GM12873 (cell line): ENCODE measurements around the gene RORB.
A peak's percentile ranks its signal among the peaks of the same experiment; 100 is the strongest.

Source experiments
- TF ChIP-seq, protein P1 (sequence below): IDR thresholded peaks from 2 replicates; pipeline ENCODE4 v1.5.1; 2012; ENCODE audit warnings: low read depth, mild to moderate bottlenecking, moderate library complexity, low read length, control low read depth; ENCODE audit not compliant: insufficient read depth; ENCODE audit errors: missing control alignments

The RORB gene

DNA sequence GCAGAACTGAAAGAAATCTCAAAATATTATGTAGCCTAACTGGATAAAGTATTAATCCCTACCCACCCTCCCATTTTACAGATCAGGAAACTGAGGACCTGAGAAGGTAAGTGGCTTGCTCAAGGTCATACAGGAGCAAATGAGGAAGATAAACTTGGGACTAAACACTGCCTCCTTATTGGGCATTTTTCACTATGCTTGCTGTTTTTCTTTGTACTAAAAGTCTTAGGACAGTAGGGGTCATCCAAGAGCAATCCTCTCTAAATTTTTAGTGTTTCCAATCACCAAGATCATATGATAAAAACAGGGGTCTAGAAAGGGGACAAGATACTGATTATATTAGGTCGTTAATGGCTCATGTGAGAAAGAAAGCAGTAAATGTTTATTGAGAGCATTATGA is 80.8 kb downstream of the RORB start:
- TF ChIP-seq, protein P1, sequence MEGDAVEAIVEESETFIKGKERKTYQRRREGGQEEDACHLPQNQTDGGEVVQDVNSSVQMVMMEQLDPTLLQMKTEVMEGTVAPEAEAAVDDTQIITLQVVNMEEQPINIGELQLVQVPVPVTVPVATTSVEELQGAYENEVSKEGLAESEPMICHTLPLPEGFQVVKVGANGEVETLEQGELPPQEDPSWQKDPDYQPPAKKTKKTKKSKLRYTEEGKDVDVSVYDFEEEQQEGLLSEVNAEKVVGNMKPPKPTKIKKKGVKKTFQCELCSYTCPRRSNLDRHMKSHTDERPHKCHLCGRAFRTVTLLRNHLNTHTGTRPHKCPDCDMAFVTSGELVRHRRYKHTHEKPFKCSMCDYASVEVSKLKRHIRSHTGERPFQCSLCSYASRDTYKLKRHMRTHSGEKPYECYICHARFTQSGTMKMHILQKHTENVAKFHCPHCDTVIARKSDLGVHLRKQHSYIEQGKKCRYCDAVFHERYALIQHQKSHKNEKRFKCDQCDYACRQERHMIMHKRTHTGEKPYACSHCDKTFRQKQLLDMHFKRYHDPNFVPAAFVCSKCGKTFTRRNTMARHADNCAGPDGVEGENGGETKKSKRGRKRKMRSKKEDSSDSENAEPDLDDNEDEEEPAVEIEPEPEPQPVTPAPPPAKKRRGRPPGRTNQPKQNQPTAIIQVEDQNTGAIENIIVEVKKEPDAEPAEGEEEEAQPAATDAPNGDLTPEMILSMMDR: peak; percentile 41

DNA sequence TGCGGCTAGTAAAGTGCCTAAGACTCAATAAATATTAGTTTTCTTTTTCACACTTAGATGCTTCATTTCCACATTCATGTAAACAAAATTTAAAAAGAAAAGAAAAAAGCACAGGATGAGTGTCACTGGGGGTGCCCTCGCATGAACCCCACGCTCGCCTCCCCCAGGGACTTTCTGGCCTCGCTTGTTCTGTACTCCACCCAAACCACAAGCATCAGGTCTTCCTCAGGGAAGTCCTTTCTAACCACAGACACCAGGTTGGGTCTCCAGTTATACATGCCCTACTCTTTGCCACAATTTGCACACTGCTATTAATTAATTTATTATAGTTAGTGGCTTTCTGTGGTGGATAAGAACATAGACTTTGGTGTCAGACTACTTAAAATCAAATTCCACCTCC is 92.4 kb downstream of the RORB start:
- TF ChIP-seq, protein P1: no peak

DNA sequence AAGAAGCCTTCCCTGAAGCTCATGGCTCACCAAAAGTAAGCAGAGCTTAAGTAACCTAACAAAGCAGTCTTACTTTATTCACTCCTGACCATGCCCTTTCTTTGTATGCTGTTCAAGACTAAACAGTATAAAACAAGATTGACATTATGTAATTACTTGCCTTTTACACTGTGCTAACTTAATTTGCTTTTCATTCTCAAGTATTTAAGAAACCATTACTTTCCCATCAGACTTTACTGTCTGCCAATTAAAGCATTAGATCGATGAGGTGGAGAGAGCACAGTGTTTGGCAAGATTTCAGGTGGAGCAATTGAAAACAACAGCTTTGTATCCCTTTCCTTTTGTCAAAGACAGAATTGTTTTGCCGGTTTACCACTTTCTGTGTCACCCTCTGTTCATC is 98.2 kb downstream of the RORB start:
- TF ChIP-seq, protein P1: no peak

DNA sequence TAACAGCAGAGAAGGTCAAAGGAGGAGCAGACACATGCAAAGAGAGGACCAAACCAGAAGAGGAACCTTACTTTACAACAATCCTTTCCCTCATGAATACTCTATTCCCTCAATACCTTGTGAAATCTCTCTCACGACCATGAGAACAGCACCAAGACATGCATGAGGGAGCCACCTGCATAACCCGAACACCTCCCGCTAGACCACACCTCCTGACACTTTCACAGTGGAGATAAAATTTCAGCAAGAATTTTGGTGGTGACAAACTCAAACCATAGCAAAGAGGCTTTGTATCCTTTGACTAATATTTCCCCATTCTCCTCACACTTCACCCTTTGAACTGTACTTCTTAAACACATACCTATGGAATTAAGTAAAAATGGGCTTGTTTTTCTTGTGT is 101.7 kb downstream of the RORB start:
- TF ChIP-seq, protein P1: no peak

DNA sequence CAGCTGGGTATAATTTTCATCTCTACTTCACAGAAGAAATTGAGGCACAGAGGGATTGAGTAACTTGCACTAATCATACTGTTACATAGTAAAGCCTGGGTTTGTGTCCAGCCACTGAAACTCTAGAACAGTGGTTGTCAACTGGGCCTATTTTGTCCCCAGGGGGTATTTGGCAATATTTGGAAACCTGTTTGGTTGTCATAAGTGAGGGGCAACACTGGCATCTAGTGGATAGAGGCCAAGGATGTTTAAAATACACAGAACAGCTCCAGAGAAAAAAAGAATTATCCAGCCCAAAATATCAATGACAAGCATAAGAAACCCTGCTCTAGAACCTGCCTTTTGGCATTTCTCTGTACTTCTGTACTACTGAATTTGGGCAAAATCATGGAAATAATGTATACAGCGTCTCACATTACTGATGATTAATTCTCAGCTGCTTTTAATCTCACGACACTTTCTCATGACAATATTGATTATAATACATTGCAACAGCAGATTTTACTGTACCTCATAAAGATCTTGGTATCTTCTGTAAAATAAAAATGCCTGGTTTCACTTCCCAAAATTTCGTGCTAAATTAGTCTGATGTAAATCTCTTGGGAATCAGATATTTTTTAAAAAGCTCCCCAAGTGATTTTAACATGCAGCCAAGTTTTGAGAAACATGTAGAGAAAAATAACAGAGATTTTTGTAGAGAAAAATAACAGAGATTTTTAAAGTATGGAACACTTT is 112.7 kb downstream of the RORB start:
- TF ChIP-seq, protein P1: peak; percentile 24

DNA sequence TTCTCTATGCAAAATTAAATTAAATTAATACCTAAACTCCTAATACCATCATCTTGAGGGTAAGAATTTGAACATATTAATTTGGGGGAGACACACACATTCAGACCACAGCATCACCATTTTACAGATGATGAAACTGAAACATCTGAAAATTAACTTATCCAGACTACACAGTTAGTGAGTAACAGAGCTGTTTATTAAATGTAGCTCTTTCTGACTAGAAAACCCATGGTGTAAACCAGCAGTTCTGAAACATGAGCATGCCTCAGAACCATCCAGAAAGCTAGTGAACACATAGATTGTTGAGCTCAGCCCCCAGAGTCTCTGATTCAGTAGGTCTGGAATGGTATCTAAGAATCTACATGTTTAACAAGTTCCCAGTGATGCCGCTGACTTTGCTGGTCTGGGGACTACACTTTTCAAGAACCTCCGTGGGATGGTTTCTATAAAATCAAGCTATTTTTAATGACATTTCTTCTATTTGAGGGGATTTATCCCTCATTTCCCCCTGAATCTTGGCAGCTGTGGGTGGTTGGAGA is 113.5 kb downstream of the RORB start:
- TF ChIP-seq, protein P1: no peak

DNA sequence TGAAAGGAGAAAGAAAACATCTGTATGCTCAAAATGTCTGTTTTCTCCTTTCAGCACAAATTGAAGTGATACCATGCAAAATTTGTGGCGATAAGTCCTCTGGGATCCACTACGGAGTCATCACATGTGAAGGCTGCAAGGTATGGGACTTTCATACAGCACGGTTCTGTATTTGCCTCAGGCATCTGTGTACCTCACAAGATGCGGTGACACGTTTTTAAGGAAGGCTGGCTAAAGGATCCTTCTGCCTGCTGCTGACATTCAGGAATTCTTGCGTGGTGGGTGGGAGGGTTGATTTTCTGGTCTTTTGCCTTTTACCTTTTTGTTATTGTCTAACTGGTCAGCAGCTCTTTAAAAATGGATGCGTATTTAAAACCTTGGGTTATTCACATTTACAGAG is 133.1 kb downstream of the RORB start:
- TF ChIP-seq, protein P1: no peak
